ENCODE data around the gene STK32B.

DNA sequence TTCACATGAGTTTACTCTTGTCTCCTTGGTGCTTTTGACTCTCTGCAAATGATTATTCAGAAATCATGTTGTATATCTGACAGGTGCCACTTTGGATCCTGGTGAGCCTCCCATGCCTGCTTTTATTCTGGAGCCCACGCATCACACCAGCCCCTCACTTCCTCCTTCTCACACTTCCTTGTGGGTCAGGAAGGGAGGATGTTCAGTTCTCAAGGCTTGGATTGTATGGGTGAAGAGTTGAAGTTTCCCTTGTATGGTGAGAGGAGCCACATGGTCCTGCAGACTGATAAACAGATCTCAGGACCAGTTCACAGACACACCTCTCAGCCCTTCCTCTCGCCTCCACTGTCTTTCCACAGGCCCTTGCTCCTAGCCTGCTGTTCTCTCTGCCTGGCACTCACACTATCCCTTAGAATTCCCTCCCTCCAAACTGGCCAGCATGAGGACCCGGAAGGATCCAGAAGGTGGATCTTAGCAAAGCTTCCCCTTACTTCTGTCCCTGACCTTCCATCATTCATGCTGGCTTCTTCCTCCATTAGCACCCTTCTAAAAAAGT, 92.1 kb downstream of the STK32B start:
- TF ChIP-seq, protein P1, sequence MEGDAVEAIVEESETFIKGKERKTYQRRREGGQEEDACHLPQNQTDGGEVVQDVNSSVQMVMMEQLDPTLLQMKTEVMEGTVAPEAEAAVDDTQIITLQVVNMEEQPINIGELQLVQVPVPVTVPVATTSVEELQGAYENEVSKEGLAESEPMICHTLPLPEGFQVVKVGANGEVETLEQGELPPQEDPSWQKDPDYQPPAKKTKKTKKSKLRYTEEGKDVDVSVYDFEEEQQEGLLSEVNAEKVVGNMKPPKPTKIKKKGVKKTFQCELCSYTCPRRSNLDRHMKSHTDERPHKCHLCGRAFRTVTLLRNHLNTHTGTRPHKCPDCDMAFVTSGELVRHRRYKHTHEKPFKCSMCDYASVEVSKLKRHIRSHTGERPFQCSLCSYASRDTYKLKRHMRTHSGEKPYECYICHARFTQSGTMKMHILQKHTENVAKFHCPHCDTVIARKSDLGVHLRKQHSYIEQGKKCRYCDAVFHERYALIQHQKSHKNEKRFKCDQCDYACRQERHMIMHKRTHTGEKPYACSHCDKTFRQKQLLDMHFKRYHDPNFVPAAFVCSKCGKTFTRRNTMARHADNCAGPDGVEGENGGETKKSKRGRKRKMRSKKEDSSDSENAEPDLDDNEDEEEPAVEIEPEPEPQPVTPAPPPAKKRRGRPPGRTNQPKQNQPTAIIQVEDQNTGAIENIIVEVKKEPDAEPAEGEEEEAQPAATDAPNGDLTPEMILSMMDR (IDR thresholded peaks at IDR 0.05; ENCODE audit: low read depth, low read length, missing input control), result no peak
- TF ChIP-seq ATF3 (IDR thresholded peaks at IDR 0.05) (no peak), JUND (IDR thresholded peaks at IDR 0.05) (no peak)

All from liver (tissue), 3 donors.